Parathyroid adenoma (tissue), 2 donors: Measurements from ENCODE around the gene ALG12.
"Not testable (repeated sequence)": the region's sequence is repeated elsewhere in the genome, so short reads cannot be mapped to it uniquely, and the experiment has no call there.

Experiments used
- H2AFZ ChIP-seq: fragments of 300-600 bp; sonication (generic); one replicate; pipeline ENCODE4 v1.7.0; 2017; ENCODE audit warnings: antibody characterized with exemption, mild to moderate bottlenecking
- H3K27ac ChIP-seq: fragments of 300-600 bp; sonication (generic); one replicate; pipeline ENCODE4 v1.7.0; 2017
- H3K27me3 ChIP-seq: fragments of 300-600 bp; sonication (generic); one replicate; pipeline ENCODE4 v1.7.0; 2017; ENCODE audit warnings: low read length; ENCODE audit not compliant: control insufficient read depth, insufficient read depth
- H3K36me3 ChIP-seq: fragments of 300-600 bp; sonication (generic); one replicate; pipeline ENCODE4 v1.7.0; 2017; ENCODE audit warnings: low read length; ENCODE audit not compliant: control insufficient read depth, insufficient read depth
- H3K4me1 ChIP-seq: fragments of 300-600 bp; sonication (generic); one replicate; pipeline ENCODE4 v1.7.0; 2017; ENCODE audit warnings: control low read depth
- H3K4me2 ChIP-seq: fragments of 300-600 bp; sonication (generic); one replicate; pipeline ENCODE4 v1.7.0; 2017; ENCODE audit warnings: low read length
- H3K4me3 ChIP-seq: fragments of 300-600 bp; sonication (generic); one replicate; pipeline ENCODE4 v1.7.0; 2017; ENCODE audit warnings: low read depth, low read length
- H3K79me2 ChIP-seq: fragments of 300-600 bp; sonication (generic); one replicate; pipeline ENCODE4 v1.7.0; 2017; ENCODE audit warnings: control low read depth
- H3K9ac ChIP-seq: fragments of 300-600 bp; sonication (generic); one replicate; pipeline ENCODE4 v1.7.0; 2017; ENCODE audit warnings: mild to moderate bottlenecking
- H3K9me3 ChIP-seq: fragments of 300-600 bp; sonication (generic); one replicate; pipeline ENCODE4 v1.7.0; 2017; ENCODE audit warnings: low read length; ENCODE audit not compliant: control insufficient read depth
- CTCF ChIP-seq: fragments of 300-600 bp; sonication (generic); IDR thresholded peaks from one replicate; pipeline ENCODE4 v1.7.0; 2017; ENCODE audit warnings: antibody characterized with exemption, mild to moderate bottlenecking
- donor health status: primary hyperparathyroidism.

Gene ALG12

GRCh38 chr22:49855251-49855911 lies 62.9 kb downstream of the ALG12 start:
- H3K9ac ChIP-seq: no peak overlapping the region
- no peaks in the 10 kb centered on the region for H3K9me3 ChIP-seq
- H3K4me3 ChIP-seq: peak overlapping the region; percentile 62
- peak overlapping the region; percentile 12 for H3K27ac ChIP-seq
- no peak for TF ChIP-seq CTCF
- H3K27me3 ChIP-seq: no peaks in the 10 kb centered on the region
- peak overlapping the region; percentile 84 for H3K4me2 ChIP-seq
- H3K4me1 ChIP-seq: peaks cover 4% of the 10 kb centered on the region
- H2AFZ ChIP-seq: no peak overlapping the region
- H3K36me3 ChIP-seq: no peaks in the 10 kb centered on the region
- peaks cover 3% of the 10 kb centered on the region for H3K79me2 ChIP-seq

- Histone ChIP-seq H3K4me3 (peak overlapping the region; percentile 62), H3K9ac (no peak overlapping the region), H3K27me3 (no peaks in the 10 kb centered on the region), H2AFZ (no peak overlapping the region), H3K27ac (peak overlapping the region; percentile 12), H3K4me2 (peak overlapping the region; percentile 84), H3K79me2 (peaks cover 3% of the 10 kb centered on the region), H3K36me3 (no peaks in the 10 kb centered on the region), H3K9me3 (no peaks in the 10 kb centered on the region), H3K4me1 (peaks cover 4% of the 10 kb centered on the region)
- TF ChIP-seq CTCF: no peak
These were observed 64.0 kb downstream of the ALG12 start for GRCh38 chr22:49853981-49854831.

- H3K4me1 ChIP-seq: peaks cover 4% of the 10 kb centered on the region
- H3K79me2 ChIP-seq: peaks cover 3% of the 10 kb centered on the region
- no peaks in the 10 kb centered on the region for H3K27me3 ChIP-seq
- no peak within 1 kb of the TSS for H3K9ac ChIP-seq
- H2AFZ ChIP-seq: peak within 1 kb of the TSS; percentile 70
- H3K9me3 ChIP-seq: no peaks in the 10 kb centered on the region
- peak within 1 kb of the TSS; percentile 62 for H3K4me3 ChIP-seq
- no peaks in the 10 kb centered on the region for H3K36me3 ChIP-seq
- H3K27ac ChIP-seq: peak within 1 kb of the TSS; percentile 25
- H3K4me2 ChIP-seq: peak within 1 kb of the TSS; percentile 90
- no peak for TF ChIP-seq CTCF
These were observed 65.0 kb downstream of the ALG12 start, which contains the start of gene ZBED4 for GRCh38 chr22:49852898-49853894. TSS of gene ZBED4 (plus strand) at chr22:49853844. CDS start at chr22:49883663, 29,819 bp downstream.

GRCh38 chr22:49852568-49852897 lies 65.7 kb downstream of the ALG12 start:
- H3K27ac ChIP-seq, H3K36me3 ChIP-seq, H3K9ac ChIP-seq, H3K79me2 ChIP-seq, H3K4me1 ChIP-seq, H3K9me3 ChIP-seq, H3K27me3 ChIP-seq: not testable (repeated sequence)
- Histone ChIP-seq H3K4me2 (peak overlapping the region; percentile 90), H3K4me3 (peak overlapping the region; percentile 62), H2AFZ (peak overlapping the region; percentile 70)
